GM19351 (cell line): ENCODE data around the gene RAB36.

Experiments
- ATAC-seq: cut with Tn5 transposase; IDR thresholded peaks from one replicate; pipeline ENCODE4 v1.9.1; 2021; ENCODE audit warnings: mild to moderate bottlenecking, moderate library complexity; ENCODE audit not compliant: unreplicated experiment

The RAB36 gene

GRCh38 chr22:23120415-23120899 is 24.8 kb upstream of the RAB36 start:
- ATAC-seq, result no peak

GRCh38 chr22:23121000-23121421 is 24.3 kb upstream of the RAB36 start:
- ATAC-seq, result no peak

GRCh38 chr22:23121424-23121823 is 23.9 kb upstream of the RAB36 start:
- ATAC-seq, result no peak

GRCh38 chr22:23122216-23122957 is 22.9 kb upstream of the RAB36 start:
- ATAC-seq, result no peak

GRCh38 chr22:23122992-23123803 is 22.1 kb upstream of the RAB36 start:
- no peak for ATAC-seq

GRCh38 chr22:23123804-23124254 is 21.4 kb upstream of the RAB36 start:
- no peak for ATAC-seq

GRCh38 chr22:23124611-23125511 is 20.4 kb upstream of the RAB36 start:
- ATAC-seq, result no peak

GRCh38 chr22:23125512-23126103 is 19.7 kb upstream of the RAB36 start:
- ATAC-seq, result no peak

- ATAC-seq, result no peak
These were observed 18.9 kb upstream of the RAB36 start for GRCh38 chr22:23126165-23127054.

- ATAC-seq, result no peak
These were observed 18.1 kb upstream of the RAB36 start for GRCh38 chr22:23127055-23127756.

- ATAC-seq, result no peak
These were observed 17.5 kb upstream of the RAB36 start for GRCh38 chr22:23127788-23128187.

GRCh38 chr22:23128269-23129108 is 16.8 kb upstream of the RAB36 start:
- ATAC-seq, result no peak

GRCh38 chr22:23129149-23129548 is 16.1 kb upstream of the RAB36 start:
- no peak for ATAC-seq

GRCh38 chr22:23130697-23131096 is 14.6 kb upstream of the RAB36 start:
- no peak for ATAC-seq

GRCh38 chr22:23131931-23132330 is 13.3 kb upstream of the RAB36 start:
- no peak for ATAC-seq

GRCh38 chr22:23132376-23133091 is 12.7 kb upstream of the RAB36 start:
- ATAC-seq, result no peak

GRCh38 chr22:23133922-23134321 is 11.4 kb upstream of the RAB36 start:
- no peak for ATAC-seq
